ENCODE measurements around the gene HUS1B. TPM values are rescaled to one million over a fixed set of nuclear protein-coding genes. Genes with fewer than 3 reads are reported as not detected.
A peak's percentile ranks its signal among the peaks of the same experiment; 100 is the strongest.
"Not testable (repeated sequence)": the region's sequence is repeated elsewhere in the genome, so short reads cannot be mapped to it uniquely, and the experiment has no call there.

Gene HUS1B
- total RNA-seq, 2 donors from 2014 or later, result 2.3 to 7.8 TPM

DNA sequence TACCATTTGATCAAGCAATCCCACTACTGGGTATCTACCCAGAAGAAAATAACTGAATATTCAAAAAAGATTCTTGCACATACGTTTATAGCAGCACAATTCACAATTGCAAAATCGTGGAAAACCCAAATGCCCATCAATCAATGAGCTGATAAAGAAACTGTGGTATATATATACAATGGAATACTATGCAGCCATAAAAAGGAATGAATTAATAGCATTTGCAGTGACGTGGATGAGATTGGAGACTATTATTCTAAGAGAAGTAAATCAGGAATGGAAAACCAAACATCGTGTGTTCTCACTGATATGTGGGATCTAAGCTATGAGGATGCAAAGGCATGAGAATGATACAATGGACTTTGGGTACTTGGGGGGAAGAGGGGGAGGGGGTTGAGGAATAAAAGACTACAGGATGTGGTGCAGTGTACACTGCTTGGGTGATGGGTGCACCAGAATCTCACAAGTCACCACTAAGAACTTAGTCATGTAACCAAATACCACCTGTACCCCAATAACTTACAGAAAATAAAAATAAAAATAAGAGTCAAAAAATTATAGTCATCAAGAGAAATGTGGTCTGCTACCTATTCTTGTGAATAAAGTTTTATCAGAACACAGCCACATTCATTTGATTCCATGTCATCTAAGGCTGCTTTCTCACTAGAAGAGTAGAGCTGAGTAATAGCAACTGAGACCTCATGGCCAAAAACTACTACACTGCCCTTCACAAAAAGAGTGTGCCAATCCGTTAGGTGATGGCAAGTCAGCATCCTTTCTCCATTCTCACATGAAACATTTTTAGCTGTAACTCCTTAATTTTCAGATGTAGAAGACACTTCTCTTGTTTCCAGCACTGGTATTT is 8.7 kb upstream of the HUS1B start:
- no peak overlapping the region for H3K27ac Mint-ChIP-seq

DNA sequence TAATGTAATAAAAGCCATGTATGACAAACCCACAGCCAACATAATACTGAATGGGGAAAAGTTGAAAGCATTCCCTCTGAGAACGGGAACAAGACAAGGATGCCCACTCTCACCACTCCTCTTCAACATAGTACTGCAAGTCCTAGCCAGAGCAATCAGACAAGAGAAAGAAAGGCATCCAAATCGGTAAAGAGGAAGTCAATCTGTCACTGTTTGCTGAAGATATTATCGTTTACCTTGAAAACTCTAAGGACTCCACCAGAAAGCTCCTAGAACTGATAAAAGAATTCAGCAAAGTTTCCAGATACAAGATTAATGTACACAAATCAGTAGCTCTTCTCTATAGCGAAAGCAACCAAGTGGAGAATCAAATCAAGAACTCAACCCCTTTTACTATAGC is 6.9 kb upstream of the HUS1B start:
- Mint-ChIP-seq H3K4me1 (ENCODE audit: low read depth in 2 of 2) (peaks cover 70 to 86% of the 10 kb centered on the region in 2 donors), H3K36me3 (peaks cover 13% of the 10 kb centered on the region)
- not testable (repeated sequence) for H3K27ac Mint-ChIP-seq; H3K27me3 Mint-ChIP-seq; H3K4me3 Mint-ChIP-seq; DNase-seq (ENCODE audit: low spot score); H3K9me3 Mint-ChIP-seq; ATAC-seq

More for the DNA sequence above, 8.7 kb upstream of the HUS1B start:
- no peak for DNase-seq (ENCODE audit: low spot score)
- no peak for ATAC-seq
- Mint-ChIP-seq H3K27me3 (no peaks in the 10 kb centered on the region), H3K4me3 (no peak overlapping the region), H3K4me1 (ENCODE audit: low read depth in 2 of 2) (peaks cover 57 to 75% of the 10 kb centered on the region in 2 donors), H3K36me3 (peaks cover 13% of the 10 kb centered on the region), H3K9me3 (peaks cover 9% of the 10 kb centered on the region)

DNA sequence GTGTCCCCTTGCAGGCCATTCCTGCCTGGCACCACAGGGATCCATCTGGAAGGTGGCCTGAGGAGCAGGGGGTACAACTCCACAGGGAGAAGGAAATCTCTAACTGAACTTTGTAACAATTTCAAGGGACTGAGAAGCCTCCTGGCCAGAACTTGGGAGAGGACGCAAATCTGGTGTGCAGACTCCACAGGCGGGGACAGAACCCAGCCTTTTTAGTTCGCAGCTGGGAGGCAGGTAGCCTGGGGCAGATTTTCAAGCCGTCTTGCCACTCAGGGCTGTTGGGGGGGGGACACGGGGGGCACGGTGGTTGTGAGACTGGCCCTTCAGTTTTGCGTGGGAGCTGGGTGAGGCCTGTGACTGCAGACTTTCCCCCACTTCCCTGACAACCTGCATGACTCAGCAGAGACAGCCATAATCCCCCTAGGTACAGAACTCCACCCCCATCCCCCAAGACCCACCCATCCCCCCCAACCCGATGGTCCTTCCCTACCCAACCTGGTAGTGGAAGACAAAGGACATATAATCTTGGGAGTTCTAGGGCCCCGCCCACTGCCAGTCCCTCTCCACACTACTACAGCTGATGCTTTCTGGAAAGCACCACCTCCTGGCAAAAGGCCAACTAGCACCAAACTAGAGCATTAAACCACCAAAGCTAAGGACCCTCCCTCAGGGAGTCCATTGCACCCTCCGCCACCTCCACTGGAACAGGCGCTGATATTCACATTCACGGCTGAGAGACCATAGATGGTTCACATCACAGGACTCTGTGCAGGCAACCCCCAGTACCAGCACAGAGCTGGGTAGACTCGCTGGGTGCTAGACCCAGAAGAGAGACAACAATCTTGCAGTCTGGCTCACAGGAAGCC is 3.0 kb upstream of the HUS1B start:
- Mint-ChIP-seq H3K27ac (peak overlapping the region; percentile 8 to 31), H3K4me3 (peak overlapping the region; percentile 9), H3K4me1 (ENCODE audit: low read depth in 2 of 2) (peaks cover 55 to 56% of the 10 kb centered on the region in 2 donors), H3K27me3 (no peaks in the 10 kb centered on the region), H3K36me3 (peaks cover 13% of the 10 kb centered on the region), H3K9me3 (peaks cover 3% of the 10 kb centered on the region)
- ATAC-seq (no peak), DNase-seq (ENCODE audit: low spot score) (no peak)

DNA sequence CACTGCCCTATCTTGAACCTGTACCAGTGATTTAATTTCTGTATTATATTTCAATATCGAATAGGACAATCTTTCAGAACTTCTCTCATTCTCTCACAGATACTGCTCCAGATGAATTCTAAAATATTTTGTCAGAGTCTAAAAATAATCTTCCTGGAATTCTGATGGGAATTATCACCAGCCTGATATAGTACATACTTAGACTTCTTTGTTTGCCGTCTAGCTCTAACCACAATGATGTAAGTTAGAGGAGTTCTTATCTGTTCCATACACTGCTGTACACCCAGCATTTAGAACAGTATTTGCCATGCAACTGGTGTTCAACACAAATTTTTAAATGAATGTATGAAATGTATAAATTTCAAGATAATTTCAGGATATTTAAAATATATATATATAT is 1.3 kb upstream of the HUS1B start:
- H3K27ac Mint-ChIP-seq, result no peak overlapping the region
- peaks cover 4% of the 10 kb centered on the region for H3K36me3 Mint-ChIP-seq

DNA sequence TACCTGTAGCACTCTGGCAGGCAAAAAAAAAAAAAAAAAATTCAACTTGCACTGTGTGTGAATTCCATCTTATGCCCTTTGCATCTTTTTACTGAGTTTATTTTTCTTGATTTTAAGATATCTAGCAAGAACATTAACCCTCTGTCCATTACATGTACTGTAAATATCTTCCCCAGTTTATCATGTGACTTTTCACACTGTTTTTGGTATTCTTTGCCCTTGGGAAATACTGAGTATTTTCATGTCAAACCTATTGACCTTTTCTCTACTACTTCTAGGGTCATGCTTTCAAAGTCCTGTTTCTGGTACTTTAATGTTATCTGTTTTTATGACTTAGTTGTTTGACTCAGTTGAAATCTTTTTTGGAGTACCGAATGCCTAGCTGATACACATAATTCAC is 843 bp upstream of the HUS1B start:
- no peaks in the 10 kb centered on the region for H3K9me3 Mint-ChIP-seq
- H3K4me3 Mint-ChIP-seq, result no peak overlapping the region
- H3K4me1 Mint-ChIP-seq (ENCODE audit: low read depth in 2 of 2), result peaks cover 42 to 47% of the 10 kb centered on the region in 2 donors
- peaks cover 4% of the 10 kb centered on the region for H3K36me3 Mint-ChIP-seq
- no peaks in the 10 kb centered on the region for H3K27me3 Mint-ChIP-seq
- ATAC-seq (no peak), DNase-seq (ENCODE audit: low spot score) (no peak)
- H3K27ac Mint-ChIP-seq, result no peak overlapping the region

More for the DNA sequence above, 1.3 kb upstream of the HUS1B start:
- Mint-ChIP-seq H3K9me3 (no peaks in the 10 kb centered on the region), H3K4me1 (ENCODE audit: low read depth in 2 of 2) (peaks cover 42 to 47% of the 10 kb centered on the region in 2 donors), H3K4me3 (no peak overlapping the region), H3K27me3 (no peaks in the 10 kb centered on the region)
- DNase-seq (ENCODE audit: low spot score) (no peak), ATAC-seq (no peak)

DNA sequence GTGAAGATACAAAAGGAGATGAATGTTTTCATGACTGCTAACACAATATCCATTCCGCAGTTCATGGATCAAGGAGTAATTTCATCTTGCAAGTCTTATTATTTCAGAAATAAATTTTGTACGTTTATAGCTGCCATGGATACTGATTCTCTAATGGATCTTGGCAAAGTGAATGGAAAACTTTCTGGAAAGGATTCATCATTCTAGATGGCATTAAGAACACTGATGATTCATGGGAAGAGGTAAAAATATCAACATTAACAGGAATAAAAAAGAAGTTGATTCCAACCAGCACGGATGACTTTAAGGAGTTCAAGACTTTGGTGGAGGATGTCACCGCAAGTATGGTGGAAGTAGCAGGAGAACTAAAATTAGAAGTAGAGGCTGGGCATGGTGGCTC is 2.8 kb downstream of the HUS1B start:
- Mint-ChIP-seq H3K4me3 (no peak overlapping the region), H3K4me1 (ENCODE audit: low read depth in 2 of 2) (peaks cover 17 to 20% of the 10 kb centered on the region in 2 donors), H3K36me3 (peaks cover 4% of the 10 kb centered on the region), H3K27ac (no peak overlapping the region), H3K27me3 (no peaks in the 10 kb centered on the region), H3K9me3 (no peaks in the 10 kb centered on the region)
- ATAC-seq (no peak), DNase-seq (ENCODE audit: low spot score) (no peak)

DNA sequence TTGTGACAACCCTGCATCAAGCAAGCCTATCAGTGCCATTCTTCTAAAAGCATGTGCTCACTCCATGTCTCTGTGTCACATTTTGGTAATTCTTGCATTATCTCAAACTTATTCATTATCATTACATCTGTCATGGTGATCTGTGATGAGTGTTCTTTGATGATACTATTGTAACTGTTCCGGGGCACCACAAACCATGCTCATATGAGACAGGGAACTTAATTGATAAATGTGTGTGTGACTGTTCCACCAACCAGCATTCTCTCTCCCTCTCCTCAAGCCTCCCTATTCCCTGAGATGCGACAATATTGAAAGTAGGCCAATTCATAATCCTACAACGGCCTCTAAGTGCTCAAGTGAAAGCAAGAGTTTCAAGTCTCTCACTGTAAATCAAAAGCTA is 4.0 kb downstream of the HUS1B start:
- ATAC-seq (peak in 1 of 2 donors; percentile 62), DNase-seq (ENCODE audit: low spot score) (no peak)
- Mint-ChIP-seq H3K9me3 (no peaks in the 10 kb centered on the region), H3K27me3 (no peaks in the 10 kb centered on the region), H3K27ac (no peak overlapping the region), H3K36me3 (peaks cover 4% of the 10 kb centered on the region), H3K4me1 (ENCODE audit: low read depth in 2 of 2) (peaks cover 13 to 15% of the 10 kb centered on the region in 2 donors), H3K4me3 (no peak overlapping the region)

DNA sequence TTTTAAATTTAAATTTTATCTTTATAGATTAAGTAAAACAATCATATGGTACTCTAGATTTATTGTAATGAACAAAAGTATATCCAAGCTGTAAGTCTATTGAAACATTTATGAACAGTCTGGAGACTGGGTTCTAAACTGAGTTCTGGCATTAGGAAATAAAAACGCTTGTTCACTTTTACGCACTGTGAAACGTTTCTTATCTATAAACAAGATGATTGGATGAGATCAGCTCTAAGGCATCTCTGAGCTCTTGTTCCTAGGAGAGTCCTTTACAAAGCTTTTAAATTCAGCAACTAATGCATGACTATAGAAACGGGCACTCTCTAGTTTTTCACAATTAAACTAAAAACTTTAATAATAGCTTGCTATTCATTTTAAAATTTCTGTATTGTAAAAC is 6.8 kb downstream of the HUS1B start:
- DNase-seq (ENCODE audit: low spot score) (no peak), ATAC-seq (no peak)
- no peaks in the 10 kb centered on the region for H3K27me3 Mint-ChIP-seq
- no peak overlapping the region for H3K27ac Mint-ChIP-seq
- H3K4me3 Mint-ChIP-seq, result no peak overlapping the region
- no peaks in the 10 kb centered on the region for H3K9me3 Mint-ChIP-seq
- no peaks in the 10 kb centered on the region for H3K36me3 Mint-ChIP-seq
- peaks cover 18 to 27% of the 10 kb centered on the region in 2 donors for H3K4me1 Mint-ChIP-seq (ENCODE audit: low read depth in 2 of 2)

DNA sequence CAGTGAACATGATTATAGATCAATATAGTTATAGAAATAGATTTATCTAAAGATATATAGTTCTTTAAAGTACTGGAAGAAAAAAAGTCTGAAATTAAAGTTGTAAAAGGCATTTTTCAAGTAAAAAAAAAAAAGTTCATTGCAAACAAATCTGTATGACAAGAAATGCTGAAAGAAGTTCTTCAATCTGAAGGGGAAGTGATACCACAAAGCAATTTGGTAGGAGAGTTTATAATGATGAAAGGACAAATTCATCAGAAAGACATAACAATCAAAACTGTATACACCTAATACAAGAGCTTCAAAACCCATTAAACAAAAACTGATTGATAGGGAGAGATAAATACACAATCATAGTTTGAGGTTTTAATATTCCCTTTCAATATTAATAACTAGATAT is 14.1 kb downstream of the HUS1B start:
- no peaks in the 10 kb centered on the region for H3K36me3 Mint-ChIP-seq
- no peak overlapping the region for H3K4me3 Mint-ChIP-seq
- no peak overlapping the region for H3K27ac Mint-ChIP-seq
- DNase-seq (ENCODE audit: low spot score), result no peak
- no peaks in the 10 kb centered on the region for H3K9me3 Mint-ChIP-seq
- peaks cover 27 to 34% of the 10 kb centered on the region in 2 donors for H3K4me1 Mint-ChIP-seq (ENCODE audit: low read depth in 2 of 2)
- no peak for ATAC-seq
- no peaks in the 10 kb centered on the region for H3K27me3 Mint-ChIP-seq

DNA sequence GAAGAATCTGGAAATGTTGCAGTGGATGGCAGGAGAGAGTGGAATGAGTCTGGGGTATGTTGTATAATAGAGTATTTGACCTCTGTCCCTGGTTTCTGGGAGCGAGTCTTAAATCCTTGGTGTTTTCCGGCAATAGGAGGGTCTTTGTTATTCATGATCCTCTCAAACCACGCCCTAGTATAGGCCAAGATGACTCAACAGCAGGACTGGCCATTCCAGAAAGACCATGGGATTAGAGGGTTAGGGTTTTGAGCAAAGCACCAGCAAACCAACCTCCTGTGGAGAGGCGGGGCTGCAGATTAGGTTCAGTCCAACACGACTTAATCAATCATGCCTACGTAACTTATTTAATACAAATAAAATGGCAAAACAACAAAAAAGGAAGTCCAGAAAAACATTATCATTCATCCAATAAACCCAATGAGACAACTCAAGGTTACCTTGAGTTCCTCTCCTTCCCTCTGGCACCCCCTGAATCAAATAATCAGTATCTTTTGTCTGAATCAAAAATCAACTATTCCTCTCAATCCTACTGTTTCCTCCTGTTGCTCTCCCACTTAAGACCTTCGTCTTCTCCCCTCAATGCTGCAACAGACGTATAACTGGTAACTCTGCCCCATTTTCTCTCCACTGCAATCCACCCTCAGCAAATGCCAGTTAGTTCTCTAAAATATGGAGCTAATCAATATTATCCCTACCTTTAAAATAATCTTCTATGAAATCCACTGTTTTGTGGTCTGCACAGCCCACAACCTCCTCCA is 15.5 kb downstream of the HUS1B start:
- Mint-ChIP-seq H3K9me3 (no peaks in the 10 kb centered on the region), H3K4me3 (no peak overlapping the region), H3K36me3 (peaks cover 10% of the 10 kb centered on the region), H3K4me1 (ENCODE audit: low read depth in 2 of 2) (peaks cover 23 to 30% of the 10 kb centered on the region in 2 donors), H3K27ac (no peak overlapping the region), H3K27me3 (no peaks in the 10 kb centered on the region)
- no peak for ATAC-seq
- DNase-seq (ENCODE audit: low spot score), result no peak

DNA sequence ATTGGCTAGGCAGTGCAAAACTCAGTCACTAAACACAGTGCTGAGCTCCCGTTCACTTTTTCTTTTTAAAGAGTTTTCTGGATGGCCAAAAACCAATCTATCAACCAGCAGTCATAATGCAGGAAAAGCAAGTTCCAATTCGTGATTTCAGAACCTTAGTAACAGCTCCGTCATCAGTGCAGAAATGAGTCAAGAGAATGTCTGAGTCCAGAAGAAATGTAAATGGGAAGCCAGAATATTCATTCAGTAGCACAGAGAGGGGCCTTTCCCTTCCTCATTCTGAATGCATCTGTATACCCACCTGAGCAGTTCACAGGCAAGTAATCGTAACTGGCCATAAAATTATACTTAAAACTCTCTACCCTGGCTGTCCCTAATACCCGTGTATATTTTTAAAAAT is 20.4 kb downstream of the HUS1B start:
- Mint-ChIP-seq H3K9me3 (no peaks in the 10 kb centered on the region), H3K4me1 (ENCODE audit: low read depth in 2 of 2) (peaks cover 7 to 15% of the 10 kb centered on the region in 2 donors), H3K27me3 (no peaks in the 10 kb centered on the region), H3K27ac (peak overlapping the region in 1 of 2 donors; percentile 38), H3K4me3 (peak overlapping the region; percentile 3), H3K36me3 (peaks cover 14% of the 10 kb centered on the region)
- DNase-seq (ENCODE audit: low spot score) (no peak), ATAC-seq (peak in 1 of 2 donors; percentile 82)

DNA sequence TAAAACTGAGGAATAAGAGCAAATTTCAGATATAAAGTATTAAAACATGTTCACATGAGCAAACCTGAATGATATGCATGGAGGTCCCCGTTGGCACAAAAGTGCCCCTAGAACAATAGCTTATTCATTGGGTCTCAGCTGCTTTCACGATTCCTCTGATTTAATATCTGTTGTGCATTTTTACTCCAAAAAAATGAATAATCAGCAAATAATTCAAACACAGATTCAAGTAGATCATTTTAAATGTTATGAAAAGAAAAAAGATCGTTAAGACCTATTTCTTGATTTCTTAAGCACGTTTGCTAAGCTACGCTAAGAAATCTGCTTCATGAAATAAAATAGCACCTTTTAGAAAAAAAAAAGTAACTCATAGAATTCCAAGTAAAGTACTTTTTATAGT is 21.7 kb downstream of the HUS1B start:
- Mint-ChIP-seq H3K4me1 (ENCODE audit: low read depth in 2 of 2) (peaks cover 7 to 15% of the 10 kb centered on the region in 2 donors), H3K27me3 (no peaks in the 10 kb centered on the region), H3K36me3 (peaks cover 14% of the 10 kb centered on the region), H3K4me3 (no peak overlapping the region), H3K27ac (no peak overlapping the region), H3K9me3 (no peaks in the 10 kb centered on the region)
- ATAC-seq, result no peak
- no peak for DNase-seq (ENCODE audit: low spot score)

DNA sequence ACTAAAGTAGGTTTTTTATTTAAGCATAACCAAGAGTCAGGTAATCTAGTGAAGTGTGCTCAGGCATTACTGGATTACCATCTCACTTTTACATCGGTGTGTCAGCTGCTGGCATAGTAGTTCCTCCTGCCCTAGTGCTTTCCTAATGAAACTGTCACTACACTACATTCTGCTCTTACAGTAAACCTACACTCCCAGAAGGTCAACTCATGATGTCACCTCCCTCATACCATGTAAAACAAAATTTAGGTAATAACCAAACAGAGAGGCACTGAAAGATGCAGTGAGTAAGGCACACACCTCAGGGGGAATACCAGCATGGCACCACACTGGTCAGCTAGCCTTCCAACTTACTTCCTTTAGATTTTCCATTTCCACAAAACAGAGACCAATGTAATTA is 23.3 kb downstream of the HUS1B start:
- no peaks in the 10 kb centered on the region for H3K9me3 Mint-ChIP-seq
- no peak overlapping the region for H3K27ac Mint-ChIP-seq
- peaks cover 10 to 13% of the 10 kb centered on the region in 2 donors for H3K4me1 Mint-ChIP-seq (ENCODE audit: low read depth in 2 of 2)
- no peak for DNase-seq (ENCODE audit: low spot score)
- H3K36me3 Mint-ChIP-seq, result peaks cover 14% of the 10 kb centered on the region
- H3K27me3 Mint-ChIP-seq, result no peaks in the 10 kb centered on the region
- ATAC-seq, result no peak
- no peak overlapping the region for H3K4me3 Mint-ChIP-seq

Measured in natural killer cell treated with Interleukin-12 subunit alpha and Interleukin-12 subunit beta and Interleukin-15 and Interleukin-18, amount 100 ng/mL, for 72 hours (primary cell).